Stimulated activated CD8-positive, alpha-beta memory T cell treated with anti-CD3 and anti-CD28 coated beads, Interleukin-4, amount 100 ng/mL, for 24 hours (primary cell): ENCODE measurements around the gene LHFPL6.

Source experiments
- DNase-seq: peaks from one replicate; pipeline ENCODE4 v3.0.0-alpha.2; 2020; ENCODE audit warnings: low read depth

The LHFPL6 gene

DNA sequence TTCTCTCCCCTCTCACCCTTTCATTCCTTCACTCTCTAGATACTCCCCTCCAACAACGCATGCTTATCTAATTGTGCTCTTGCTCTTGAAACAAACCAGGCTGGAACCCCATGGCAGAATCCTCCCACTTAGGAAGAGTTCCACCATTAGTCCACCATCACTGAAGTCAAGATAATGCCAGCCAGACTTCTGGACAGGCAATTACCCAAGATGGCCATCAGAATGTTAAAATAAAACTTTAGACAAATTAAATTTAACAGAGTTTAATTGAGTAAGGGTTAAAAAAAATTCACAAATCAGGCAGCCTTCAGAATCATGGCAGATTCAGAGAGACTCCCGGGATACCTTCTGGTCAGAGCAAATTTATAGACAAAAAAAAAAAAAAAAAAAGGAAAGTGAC, 221.5 kb downstream of the LHFPL6 start:
- DNase-seq: no peak

DNA sequence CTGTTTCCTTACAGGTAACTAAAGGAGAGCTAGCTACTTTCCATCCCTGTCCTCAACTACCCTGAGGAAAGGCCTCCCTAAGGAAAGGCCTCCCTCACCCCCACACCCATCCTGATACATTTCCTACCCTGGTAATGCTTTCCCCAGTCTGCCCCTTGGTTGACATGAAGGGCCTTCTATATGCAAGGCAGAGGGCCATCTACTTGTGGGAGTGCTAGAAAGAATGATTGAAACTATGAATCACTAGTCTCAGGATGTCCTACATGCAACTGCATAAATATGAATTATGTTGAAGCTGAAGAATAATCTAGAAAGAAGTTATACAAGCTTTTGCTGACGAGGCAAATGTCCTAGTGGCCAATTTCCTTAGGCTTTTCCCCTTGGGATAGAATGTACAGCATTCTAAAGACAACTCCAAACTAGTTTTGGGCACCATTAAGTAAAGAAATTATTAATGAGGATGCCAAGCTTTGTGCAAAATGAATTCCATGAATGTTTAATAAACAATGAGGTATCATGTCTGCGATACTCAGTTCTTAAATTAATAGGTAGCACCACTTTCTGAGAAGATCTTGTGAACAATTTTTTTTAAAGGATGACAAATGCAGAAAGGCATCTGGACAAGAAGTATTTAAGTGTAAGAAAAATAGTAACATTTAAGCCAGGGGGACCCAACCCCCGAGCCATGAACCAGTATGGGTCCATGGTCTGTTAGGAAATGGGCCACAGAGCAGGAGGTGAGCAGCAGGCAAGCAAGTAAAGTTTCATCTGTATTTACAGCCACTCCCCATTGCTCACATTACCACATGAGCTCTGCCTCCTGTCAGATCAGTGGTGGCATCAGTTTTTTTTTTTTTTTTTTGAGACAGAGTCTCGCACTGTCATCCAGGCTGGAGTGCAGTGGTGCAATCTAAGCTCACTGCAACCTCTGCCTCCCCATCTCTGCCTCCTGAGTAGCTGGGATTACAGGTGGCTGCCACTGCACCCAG, 223.0 kb downstream of the LHFPL6 start:
- DNase-seq: no peak

DNA sequence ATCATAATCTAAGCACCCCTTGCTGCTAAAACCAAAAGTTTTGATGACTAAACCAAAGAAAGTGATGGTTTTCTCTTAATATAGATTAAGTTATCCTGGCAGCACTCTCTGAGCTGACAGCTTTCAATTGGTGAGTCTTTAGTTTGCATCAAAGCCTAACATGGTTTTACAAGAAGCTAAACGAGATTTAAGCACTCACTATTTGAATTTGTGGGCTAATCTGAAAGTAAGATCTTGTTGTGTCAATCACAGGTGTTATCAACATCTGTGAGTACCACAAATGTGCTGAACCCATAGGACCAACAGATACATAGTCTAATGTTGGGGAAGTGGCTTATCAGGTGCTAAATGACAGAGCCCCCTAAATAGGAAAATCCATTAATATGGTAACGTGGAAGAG, 223.9 kb downstream of the LHFPL6 start:
- no peak for DNase-seq

DNA sequence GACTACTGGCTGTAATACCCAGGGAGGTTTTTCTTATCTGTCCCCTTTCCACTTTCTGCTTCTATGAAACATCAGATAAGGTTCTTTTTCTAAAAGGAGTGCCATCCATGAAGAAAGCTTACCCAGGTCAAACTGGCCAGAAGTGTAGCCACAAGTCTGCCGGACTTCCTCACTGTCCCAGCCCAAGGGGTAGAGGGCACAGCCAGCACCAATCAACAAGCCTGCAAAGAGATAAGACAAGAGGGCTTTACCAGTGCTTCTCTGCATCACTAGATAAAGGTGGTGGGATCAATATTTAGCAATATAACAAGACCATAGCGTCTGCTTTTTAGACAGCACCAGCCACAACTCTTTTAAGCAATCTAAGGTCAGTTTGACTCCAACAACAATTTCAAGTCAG, 224.7 kb downstream of the LHFPL6 start:
- no peak for DNase-seq

DNA sequence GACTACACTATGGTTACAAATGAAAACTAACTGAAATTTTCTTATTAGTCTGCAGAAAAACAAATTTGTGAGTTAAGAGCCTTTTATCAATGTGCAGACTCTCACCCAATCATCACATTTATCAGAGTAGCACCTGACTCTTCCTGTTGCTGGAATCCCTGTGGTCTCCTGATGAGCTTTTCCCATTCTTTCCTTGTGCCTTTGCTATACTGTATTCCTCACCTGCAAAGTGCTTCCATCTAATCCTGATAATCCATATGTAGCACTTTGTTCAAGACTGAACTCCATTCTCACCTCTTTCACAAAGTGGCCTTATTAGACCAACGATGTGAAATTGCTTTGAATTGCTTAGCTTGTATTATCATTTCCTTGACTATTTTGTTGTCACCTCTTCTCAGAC, 225.3 kb downstream of the LHFPL6 start:
- DNase-seq: no peak

DNA sequence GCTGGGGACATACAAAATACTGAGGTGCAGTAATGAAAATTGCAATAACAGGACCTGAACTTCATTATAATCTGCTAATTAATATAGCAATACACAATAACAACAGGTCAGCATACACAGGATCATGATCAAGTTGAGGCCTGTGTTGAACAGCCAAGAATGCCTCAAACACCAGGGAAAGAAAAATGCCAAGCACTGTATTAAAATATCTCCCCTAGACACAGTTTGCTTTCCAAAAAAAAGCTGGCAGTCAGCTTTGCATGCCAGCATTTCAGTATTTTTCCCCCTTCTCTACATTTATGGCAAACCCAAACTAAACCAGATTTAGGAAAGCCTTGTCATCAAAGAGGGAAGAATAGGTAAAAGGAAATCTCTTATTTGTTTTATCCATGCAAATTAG, 226.9 kb downstream of the LHFPL6 start:
- no peak for DNase-seq

DNA sequence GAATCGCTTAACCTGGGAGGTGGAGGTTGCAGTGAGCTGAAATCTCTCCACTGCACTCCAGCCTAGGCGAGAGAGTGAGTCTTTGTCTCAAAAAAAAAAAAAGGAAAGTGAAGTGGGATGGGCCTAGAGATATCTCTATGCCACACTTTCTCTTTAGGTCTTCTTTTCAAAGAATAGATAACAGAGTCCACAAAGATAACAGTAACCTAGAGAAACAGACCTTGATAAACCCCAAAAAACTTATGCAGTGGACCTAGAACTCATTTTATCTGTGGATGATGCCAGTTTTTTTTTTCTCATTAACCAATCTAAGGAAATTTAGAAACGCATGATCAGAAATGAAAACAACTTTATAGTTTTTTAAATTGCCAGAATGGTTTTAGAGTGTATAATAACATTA, 227.4 kb downstream of the LHFPL6 start:
- no peak for DNase-seq

DNA sequence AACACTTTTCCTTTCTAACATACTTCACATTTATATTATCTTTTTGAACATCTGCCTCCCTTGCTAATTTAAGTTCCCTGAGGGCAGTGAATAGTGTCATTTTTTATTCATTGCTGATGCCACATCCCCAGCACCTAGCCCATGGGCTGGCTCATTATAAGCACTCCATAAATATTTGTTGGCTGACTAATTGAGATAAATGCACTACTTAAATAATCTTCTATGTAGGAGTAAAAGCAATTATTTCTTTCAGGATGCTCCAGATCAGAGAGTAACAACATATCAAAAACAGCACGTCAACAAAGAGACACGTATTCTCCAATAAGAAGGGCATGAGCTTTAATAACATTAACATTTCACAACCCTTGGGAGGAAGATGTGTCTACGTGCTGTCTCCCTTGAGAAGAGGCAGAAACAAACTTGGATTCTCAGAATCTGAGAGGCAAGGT, 228.2 kb downstream of the LHFPL6 start:
- DNase-seq: no peak

DNA sequence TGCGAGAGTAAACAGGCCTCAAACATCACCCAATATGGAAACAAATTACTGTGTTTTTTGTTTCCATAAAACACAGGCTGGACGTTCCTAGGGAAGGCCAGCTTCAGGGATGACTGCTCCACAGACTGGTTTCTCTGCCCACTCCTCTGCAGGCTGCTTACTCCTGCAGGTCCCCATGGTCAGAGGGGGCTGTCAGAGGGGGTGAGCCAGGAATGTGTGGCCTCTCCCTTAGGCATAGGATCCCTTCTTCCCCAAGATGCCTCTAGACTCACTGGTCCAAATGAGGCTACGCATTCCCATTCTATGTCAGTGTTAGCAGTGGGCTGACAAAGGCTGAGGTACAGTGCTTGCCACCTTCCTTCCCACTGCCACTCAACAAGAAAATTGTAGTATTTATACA, 229.8 kb downstream of the LHFPL6 start:
- no peak for DNase-seq

DNA sequence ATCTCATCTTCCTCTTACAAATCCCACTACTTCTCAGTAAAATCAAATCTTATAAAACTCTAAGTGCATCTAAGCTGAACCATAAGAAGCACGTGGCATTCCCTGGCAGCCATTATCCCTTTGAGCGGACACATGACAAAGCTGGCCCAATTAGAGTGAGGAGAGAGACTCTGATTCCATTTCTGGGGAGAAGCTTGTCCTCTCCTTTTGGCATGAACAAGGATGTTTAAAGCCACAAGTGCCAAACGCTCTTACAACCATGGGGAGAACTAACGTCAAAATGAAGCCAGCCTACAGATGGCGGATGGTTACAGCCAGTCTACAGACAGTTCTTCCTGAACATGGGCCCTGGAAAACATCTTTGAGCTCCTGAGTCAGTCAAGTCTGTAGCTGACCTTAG, 231.3 kb downstream of the LHFPL6 start:
- DNase-seq: no peak

DNA sequence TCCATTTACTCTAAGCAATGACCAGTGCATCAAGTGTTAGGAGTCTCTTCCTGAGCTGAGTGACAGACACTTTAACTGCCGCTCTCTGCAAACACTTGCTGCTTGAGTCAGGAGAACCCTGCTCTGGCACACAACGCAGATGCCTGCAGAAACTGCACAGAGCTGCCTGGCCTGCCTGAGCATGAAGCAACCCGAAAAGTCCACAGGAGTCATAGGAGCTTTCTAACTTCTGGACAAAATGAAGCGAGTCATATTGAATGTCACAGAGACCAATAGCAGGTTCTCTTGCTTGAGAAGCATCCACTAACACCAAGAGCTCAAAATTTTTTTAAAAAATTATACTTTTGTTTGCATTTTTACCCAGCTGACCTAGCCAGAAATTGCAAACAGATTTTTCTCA, 232.4 kb downstream of the LHFPL6 start:
- no peak for DNase-seq

DNA sequence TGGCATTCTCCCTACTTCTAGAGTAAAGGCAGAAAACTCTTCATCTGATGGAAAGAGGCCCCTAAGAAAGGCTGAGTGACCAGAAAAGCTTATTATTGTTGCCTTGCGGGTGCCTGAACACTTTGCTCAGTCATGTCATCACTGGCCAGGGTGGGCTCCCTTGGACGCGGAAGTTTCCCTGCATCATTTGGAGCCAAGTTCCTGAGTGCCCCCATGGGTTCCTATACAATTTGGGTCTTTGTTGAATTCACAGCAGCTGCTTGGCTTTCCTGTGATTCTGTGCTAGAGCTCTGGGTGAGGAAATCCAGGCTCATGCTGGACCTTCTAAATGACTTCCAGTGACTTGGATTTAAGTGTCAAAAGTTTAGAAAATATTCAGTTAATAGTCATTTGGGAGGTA, 232.9 kb downstream of the LHFPL6 start:
- no peak for DNase-seq

DNA sequence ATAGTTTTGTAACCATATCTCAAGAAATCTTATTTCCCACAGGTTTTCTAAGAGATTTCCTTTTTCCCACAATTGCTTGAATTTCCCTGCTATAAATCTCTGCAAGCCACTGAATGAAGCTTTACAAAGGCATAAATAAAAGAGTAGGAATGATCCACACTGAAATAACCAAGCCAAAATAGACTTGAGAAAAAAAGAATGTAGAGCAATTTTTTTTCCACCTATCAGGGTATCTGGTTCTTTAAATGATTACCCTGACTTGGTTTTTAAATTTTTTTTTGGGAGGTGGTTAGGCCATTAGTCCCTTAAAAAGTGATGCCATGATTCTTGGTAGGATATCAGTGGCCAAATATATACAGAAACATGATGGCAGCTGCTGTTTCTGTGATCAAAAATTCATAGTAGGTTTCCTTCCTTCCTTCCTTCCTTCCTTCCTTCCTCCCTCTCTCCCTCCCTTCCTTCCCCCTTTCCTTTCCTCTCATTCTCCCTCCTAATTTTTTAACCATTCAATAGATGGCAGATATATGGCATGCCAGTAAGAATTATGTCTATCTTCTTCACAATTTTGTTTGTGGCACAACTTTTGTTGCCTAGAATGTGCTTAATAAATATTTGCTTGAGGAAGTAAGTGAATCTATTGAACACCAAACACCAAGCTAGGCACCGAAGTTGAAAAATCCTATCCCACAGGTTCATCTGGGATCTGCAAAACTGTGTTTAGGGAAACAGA, 233.7 kb downstream of the LHFPL6 start:
- DNase-seq: no peak

DNA sequence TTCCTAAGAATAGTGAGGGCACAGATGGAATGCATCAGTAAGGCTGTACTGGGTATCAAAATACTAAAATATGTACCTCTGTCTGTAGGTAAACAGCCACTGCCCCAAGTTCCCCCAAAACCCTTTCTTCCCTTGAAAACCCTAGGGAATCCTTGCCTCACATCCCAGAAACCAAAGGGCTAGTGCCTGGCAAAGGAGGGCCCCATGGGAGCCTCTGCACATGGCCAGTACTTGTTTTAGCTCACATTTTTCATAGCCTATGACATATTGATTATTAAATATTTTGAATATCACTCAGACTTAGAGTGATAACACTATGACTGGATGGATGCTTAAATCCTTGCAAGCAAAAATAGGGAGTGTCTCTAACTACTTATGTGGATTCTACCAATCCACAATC, 237.1 kb downstream of the LHFPL6 start:
- no peak for DNase-seq

DNA sequence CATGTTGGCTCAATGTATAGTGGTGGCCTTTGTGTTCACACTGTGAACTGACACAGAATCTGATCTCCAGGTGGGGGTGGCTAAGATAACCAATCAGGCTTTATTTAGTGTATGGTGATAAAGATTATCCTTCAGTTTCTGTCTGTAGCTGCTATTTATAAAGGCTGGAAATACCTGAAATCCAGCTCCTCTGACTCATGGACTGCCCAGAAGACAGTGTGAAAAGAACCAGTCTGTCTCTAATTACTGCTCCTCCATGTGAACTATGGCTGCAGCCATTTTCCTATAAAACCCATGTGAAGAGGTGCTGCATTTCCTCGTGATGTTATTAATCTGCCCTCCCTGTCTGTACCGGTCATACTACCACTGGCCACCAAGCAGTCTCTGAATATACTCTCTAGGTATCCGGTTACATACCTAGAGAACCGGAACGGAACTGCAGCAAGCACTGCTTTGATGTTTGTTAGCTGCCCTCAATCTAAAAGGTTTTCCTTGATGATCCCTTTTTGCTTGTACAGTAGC, 238.0 kb downstream of the LHFPL6 start:
- DNase-seq: no peak

DNA sequence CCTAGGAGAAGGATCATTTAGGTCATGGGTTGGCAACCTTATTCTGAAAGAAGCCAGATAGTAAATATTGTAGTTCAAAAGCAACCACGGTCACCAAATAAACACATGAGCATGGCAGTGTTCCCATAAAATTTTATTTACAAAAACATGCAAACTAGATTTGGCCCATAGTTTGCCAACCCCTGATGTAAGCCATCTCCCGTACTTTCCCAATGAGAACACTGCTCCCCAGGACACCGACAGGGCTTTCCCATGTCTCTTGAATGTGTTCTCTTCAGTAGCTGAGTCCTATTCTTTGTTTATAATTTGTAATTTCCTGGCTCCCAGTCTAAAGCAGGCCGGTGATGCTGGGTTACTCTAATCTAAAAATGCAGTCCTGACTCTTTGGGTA, 239.6 kb downstream of the LHFPL6 start:
- DNase-seq: no peak

DNA sequence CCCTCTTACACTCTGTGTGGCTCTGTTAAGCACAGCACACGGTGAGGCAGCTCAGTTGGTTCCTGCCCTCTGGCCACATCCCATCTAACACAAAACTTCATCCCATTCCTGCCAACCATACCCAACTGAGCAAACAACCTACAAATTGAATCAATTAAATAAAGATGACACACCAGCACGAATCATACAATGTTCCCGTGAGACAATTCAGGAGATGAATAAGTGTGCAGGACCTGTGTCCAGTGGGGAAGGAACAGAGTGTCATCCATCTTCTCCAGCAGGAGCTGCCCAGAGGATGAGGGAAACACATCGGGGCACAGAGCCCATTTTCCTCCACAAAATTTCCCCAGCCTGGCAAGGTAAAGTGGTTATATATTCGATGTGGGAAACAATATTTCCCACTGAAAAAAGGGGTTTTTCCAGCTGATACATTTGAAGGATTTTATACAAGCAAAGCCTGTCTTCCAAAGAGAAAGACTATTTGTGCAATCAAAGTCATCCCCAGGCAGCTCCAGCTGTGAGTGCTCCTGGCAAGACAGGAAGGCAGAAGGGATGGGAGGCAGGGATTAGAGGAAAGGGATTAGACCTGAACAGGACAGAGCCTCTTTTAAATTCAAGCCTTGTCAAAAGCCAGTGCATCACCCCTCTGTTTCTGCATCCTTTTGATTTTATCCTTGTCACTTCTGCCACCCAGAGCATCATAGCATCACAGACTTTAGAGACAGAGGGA, 240.2 kb downstream of the LHFPL6 start:
- DNase-seq: no peak

DNA sequence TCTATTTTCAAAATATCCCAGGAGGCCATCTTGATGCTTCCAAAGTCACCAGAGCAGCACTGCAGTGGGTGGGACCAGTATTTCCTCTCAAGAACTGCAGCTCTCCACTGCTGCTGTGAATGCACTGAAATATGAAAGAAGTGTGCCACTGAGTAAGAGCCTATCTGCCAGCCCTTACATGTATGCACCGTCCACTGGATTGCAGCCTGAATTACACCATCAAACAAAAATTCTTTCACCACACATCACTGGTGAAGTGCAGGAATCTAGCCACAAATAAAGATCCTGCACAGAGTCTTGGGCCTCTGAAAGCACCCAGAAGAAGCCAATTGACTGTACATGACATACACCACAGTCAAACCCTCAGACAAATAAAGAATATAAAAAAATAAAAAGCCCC, 249.0 kb downstream of the LHFPL6 start:
- DNase-seq: no peak

DNA sequence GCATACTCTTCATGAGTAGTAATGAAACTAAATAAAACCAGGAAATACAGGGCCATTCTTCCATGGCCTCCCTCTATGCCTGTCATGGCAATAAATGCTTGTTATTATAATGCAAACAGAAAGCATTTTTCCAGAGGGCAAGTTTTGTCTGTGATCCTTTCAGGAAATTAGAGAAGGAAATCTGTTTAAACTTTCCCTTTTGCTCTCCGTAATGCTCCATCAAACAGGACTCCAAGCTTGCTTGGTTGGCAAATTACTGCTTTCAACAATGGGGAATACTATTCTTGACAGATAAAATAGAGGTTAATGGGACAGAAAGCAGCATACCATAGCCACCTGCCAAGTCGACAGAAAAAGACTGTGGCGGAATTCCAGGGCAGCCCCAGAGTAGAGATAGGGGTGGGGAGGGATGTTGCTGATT, 252.5 kb downstream of the LHFPL6 start:
- DNase-seq: no peak

DNA sequence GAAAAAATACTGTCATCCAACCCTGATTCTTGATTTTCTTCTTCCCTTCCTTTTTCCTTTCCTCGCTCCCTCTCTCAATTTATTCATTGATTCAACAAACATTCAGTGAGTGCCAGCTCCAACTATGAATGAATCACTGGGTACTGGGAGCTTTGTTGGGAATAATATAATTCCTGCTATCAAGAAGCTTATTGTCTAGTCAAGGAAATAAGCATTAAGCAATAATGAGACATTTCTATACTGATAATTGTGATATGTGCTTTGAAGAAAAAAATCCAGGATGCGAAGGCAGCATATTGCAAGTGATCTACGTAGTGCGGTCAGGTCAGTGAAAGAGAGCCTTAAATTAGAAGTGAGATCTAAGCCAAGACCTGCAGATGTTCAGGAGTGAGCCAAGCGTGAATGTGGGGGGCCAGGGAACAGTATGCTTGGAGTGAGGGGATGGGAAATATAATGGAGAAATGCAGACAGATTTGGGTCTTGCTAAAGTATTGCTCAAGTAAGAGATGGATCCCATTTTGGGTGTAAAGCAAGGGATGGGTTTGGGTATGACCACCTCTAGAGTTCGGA, 253.5 kb downstream of the LHFPL6 start:
- DNase-seq: no peak

DNA sequence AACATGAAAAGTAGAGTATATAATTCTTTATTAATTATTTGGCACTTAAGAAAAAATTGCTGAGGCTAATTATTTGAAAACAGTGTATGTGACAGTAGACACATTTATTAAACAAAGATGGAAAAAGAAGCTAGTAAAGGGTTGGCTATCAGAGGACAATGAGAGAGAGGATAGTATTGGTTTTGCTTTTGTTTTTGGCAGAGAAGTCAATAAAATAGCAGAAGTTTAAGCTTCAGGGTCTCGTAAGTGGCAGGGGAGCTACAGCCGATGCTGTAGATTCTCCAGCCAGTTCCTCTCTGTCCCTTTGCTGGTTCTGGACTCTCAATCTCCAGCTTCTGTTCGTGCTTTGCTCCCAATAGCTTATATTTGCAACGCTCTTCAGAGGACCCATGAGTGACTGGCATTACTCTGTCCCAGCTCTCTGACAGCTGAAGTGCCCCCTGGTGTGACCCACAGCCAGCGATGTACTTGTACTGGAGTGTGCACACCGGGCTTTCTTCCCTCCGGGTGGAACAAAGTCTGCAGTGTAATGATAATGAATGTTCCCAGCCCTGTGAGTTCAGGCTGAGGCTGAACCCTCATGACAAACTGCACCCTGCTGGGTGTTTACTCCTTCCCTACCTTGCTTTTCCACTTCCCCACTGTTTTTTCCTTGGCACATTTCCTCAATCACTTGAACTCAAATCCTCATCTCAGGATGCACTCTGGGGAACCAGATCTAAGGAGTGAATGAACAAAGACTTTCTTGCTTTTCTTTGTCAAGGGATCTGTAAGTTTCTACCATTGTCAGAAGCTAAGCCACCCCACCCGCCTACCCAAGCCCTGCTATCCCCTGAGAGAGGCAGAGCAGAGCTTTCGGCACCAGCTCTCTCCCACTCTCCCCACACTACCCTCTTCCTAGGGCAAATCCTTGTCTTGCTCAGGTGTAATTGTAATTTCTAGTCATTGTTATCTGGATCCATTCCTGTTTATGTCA, 254.8 kb downstream of the LHFPL6 start:
- no peak for DNase-seq
